ENCODE data around the gene CMTM7.
"Not testable (repeated sequence)": the region's sequence is repeated elsewhere in the genome, so short reads cannot be mapped to it uniquely, and the experiment has no call there.

DNA sequence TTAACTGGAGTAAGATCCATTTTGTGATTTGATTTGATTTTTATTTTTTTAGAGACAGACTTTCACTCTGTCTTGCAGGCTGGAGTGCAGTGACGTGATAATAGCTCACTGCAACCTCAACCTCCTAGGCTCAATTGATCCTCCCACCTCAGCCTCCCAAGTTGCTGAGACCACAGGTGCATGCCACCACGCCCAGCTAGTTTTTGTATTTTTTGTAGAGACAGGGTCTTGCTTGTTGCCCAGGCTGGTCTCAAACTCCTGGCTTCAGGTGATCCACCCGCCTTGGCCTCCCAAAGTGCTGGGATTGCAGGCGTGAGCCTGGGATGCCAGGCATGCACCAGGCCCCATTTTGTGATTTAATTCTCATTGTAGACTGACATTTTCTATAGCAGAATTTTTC, 47.8 kb downstream of the CMTM7 start:
- not testable (repeated sequence) for TF ChIP-seq YY1 (IDR thresholded peaks at IDR 0.05; ENCODE audit: insufficient read depth, insufficient read length); SUZ12 (IDR thresholded peaks at IDR 0.05; ENCODE audit: extremely low read depth, insufficient read depth, insufficient read length)
